Measurements from ENCODE around the gene GPBP1. TPM values are rescaled to one million over a fixed set of nuclear protein-coding genes. Genes with fewer than 3 reads are reported as not detected.

GPBP1 gene
- total RNA-seq, 1 donor from 2014 or later = 70.6 TPM

DNA sequence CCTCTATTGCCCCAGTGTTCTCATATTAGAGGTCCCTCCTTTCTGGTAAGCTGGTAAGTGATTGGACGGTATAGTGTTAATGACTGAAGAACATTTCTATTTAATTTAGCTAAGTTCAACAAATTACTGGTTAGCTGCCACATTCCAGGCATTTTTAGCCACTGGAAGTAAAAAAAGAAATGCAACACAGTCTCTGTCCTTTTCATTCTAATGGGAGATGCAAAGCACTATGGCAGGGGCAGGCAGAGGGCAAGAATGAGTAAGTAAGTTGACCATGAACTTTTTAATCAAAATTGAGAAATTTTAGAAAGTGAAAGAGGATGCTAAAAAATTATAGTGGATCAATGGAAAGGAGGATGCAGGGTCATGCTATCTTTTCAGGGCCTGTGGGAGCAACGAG is 137.4 kb downstream of the GPBP1 start:
- intact Hi-C loops (cut with DNase I) = no loop called here
- no peak for DNase-seq
- Histone ChIP-seq H3K9me3 (no peaks in the 10 kb centered on the region), H3K4me1 (no peaks in the 10 kb centered on the region), H3K36me3 (no peaks in the 10 kb centered on the region), H3K4me3 (no peak overlapping the region), H3K27ac (no peak overlapping the region), H3K27me3 (ENCODE audit: low read depth) (no peaks in the 10 kb centered on the region)
- ATAC-seq = no peak
- TF ChIP-seq, protein P1, sequence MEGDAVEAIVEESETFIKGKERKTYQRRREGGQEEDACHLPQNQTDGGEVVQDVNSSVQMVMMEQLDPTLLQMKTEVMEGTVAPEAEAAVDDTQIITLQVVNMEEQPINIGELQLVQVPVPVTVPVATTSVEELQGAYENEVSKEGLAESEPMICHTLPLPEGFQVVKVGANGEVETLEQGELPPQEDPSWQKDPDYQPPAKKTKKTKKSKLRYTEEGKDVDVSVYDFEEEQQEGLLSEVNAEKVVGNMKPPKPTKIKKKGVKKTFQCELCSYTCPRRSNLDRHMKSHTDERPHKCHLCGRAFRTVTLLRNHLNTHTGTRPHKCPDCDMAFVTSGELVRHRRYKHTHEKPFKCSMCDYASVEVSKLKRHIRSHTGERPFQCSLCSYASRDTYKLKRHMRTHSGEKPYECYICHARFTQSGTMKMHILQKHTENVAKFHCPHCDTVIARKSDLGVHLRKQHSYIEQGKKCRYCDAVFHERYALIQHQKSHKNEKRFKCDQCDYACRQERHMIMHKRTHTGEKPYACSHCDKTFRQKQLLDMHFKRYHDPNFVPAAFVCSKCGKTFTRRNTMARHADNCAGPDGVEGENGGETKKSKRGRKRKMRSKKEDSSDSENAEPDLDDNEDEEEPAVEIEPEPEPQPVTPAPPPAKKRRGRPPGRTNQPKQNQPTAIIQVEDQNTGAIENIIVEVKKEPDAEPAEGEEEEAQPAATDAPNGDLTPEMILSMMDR (IDR thresholded peaks at IDR 0.05) = no peak

DNA sequence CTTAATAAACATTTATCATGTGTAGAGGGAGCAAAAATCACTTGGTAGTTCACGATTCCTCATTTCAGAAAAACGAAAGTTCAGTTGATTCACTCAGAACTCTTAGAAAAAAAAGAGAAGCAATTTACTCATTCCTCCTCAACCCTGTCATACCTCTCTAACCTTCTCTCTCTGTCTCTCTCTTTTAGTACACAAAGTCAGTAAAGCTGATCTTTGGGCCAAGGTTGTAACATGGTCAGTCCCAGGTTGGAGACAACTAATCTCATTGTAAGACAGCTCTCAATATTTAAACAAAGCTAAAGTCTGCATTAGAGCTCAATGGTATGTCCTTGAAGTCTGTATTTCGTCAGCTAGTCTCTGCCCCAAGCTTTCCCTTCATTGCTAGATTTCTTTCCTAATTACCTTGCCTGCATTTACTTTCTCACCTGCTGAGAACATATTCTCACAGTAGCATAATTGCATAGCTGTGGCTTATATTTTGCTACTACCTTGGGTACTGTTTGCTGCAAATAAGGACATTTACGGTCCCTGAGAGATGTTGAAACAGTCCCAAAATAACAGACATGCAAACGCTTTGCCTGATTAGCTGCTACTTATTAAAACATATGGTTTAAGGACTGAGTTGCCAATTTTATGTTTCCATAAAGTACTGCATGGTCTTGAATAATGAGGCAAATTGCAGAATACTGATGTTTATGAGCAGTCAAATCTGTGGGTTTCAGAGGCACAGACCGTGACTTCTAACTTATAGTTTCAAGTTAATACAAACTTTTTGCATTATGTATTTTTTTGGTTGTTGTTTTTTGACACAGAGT is 138.3 kb downstream of the GPBP1 start:
- intact Hi-C loops (cut with DNase I) = no loop called here
- Histone ChIP-seq H3K27me3 (ENCODE audit: low read depth) (no peaks in the 10 kb centered on the region), H3K36me3 (no peaks in the 10 kb centered on the region), H3K4me3 (no peak overlapping the region), H3K4me1 (no peaks in the 10 kb centered on the region), H3K27ac (no peak overlapping the region), H3K9me3 (no peaks in the 10 kb centered on the region)
- TF ChIP-seq, protein P1 (IDR thresholded peaks at IDR 0.05) = no peak
- no peak for ATAC-seq
- no peak for DNase-seq

DNA sequence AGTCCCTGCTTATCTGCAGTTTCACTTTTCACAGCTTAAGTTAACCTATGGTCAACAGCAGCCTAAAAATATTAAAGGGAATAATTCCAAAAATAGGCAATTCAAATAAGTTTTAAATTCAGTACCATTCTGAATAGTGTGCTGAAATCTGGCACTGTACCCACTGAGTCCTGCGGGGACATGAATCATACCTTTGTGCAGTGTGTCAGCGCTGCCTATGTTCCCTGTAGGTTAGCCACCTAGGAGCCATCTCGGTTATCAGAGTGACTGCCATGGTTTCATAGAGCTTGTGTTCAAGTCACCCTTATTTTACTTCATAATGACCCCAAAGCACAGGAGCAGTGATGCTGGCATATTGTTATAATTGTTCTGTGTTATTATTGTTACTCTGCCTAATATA is 139.9 kb downstream of the GPBP1 start:
- no peak overlapping the region for H3K27ac ChIP-seq
- no peaks in the 10 kb centered on the region for H3K36me3 ChIP-seq
- intact Hi-C loops (cut with DNase I) = no loop called here
- peaks cover 4% of the 10 kb centered on the region for H3K4me1 ChIP-seq
- no peak overlapping the region for H3K4me3 ChIP-seq
- H3K27me3 ChIP-seq (ENCODE audit: low read depth) = no peaks in the 10 kb centered on the region
- TF ChIP-seq, protein P1 (IDR thresholded peaks at IDR 0.05) = no peak
- no peaks in the 10 kb centered on the region for H3K9me3 ChIP-seq
- ATAC-seq (no peak), DNase-seq (no peak)

Other genes with a start within 250 kb of the GPBP1 start
- gene MIER3, start 221.9 kb upstream of the GPBP1 start, total RNA-seq = 20.1 TPM